NCI-H2081 (cell line): ENCODE measurements around the gene ATXN7.

ENCODE experiments used
- DNase-seq, 2 experiments: peaks; one replicate each; lab custom pipeline; 2025; lab: John Stamatoyannopoulos, UW

The ATXN7 gene

GRCh38 chr3:64021922-64022321 lies 158.3 kb downstream of the ATXN7 start:
- no peak for DNase-seq

- DNase-seq, result peak in 1 of 2 experiments; percentile 30
Measured at GRCh38 chr3:64022451-64023186, 159.0 kb downstream of the ATXN7 start.

GRCh38 chr3:64023187-64023860 lies 159.7 kb downstream of the ATXN7 start, which contains the start of gene PSMD6:
PSMD6 (minus strand) TSS chr3:64023494; CDS start chr3:64023419, 75 bp downstream.
- DNase-seq, result peak; percentile 80 to 82

GRCh38 chr3:64023861-64024223 lies 160.2 kb downstream of the ATXN7 start:
- DNase-seq, result no peak

- no peak for DNase-seq
Measured at GRCh38 chr3:64026346-64026745, 162.7 kb downstream of the ATXN7 start.

GRCh38 chr3:64027658-64028057 lies 164.0 kb downstream of the ATXN7 start:
- no peak for DNase-seq

GRCh38 chr3:64028754-64029153 lies 165.1 kb downstream of the ATXN7 start:
- no peak for DNase-seq

- DNase-seq, result no peak
Measured at GRCh38 chr3:64029287-64029686, 165.6 kb downstream of the ATXN7 start.

- DNase-seq, result peak; percentile 68 to 80
Measured at GRCh38 chr3:64030741-64031140, 167.1 kb downstream of the ATXN7 start.

- DNase-seq, result no peak
Measured at GRCh38 chr3:64031540-64032508, 168.2 kb downstream of the ATXN7 start.

- DNase-seq, result no peak
Measured at GRCh38 chr3:64033069-64033468, 169.4 kb downstream of the ATXN7 start.

GRCh38 chr3:64037084-64037483 lies 173.4 kb downstream of the ATXN7 start:
- DNase-seq, result no peak

GRCh38 chr3:64038253-64038767 lies 174.6 kb downstream of the ATXN7 start:
- no peak for DNase-seq

GRCh38 chr3:64039332-64039731 lies 175.7 kb downstream of the ATXN7 start:
- DNase-seq, result no peak

GRCh38 chr3:64039981-64040733 lies 176.5 kb downstream of the ATXN7 start:
- no peak for DNase-seq

- no peak for DNase-seq
Measured at GRCh38 chr3:64042952-64043351, 179.3 kb downstream of the ATXN7 start.

GRCh38 chr3:64046592-64046991 lies 182.9 kb downstream of the ATXN7 start:
- DNase-seq, result no peak

- DNase-seq, result no peak
Measured at GRCh38 chr3:64046996-64047594, 183.4 kb downstream of the ATXN7 start.

GRCh38 chr3:64047787-64048186 lies 184.1 kb downstream of the ATXN7 start:
- DNase-seq, result no peak

GRCh38 chr3:64048631-64049061 lies 185.0 kb downstream of the ATXN7 start:
- DNase-seq, result no peak

GRCh38 chr3:64049136-64049535 lies 185.5 kb downstream of the ATXN7 start:
- no peak for DNase-seq
